Pancreas (tissue), 10 donors: Measurements from ENCODE around the gene HDAC4. TPM values are rescaled to one million over a fixed set of nuclear protein-coding genes. Genes with fewer than 3 reads are reported as not detected.
A peak's percentile ranks its signal among the peaks of the same experiment; 100 is the strongest.

Source experiments
- ATAC-seq, 4 donors: fragments of 200-7000 bp; cut with Tn5 transposase; one replicate each; pipeline versions ENCODE4 v1.8.0 to v1.9.1; 2020; ENCODE audit warnings: mild to moderate bottlenecking in 4 of 4, moderate library complexity in 4 of 4
- DNase-seq, 6 donors: peaks; one replicate each; pipeline ENCODE4 v3.0.0-alpha.2; 2020
- FAIRE-seq: peaks from 2 replicates; lab custom pipeline; 2012; peaks lifted over from hg19 to GRCh38; lab: Jason Lieb, UNC
- H3K27ac ChIP-seq, 4 donors: fragments of 200-600 bp; sonication (generic); 1 replicate in 3 of 4; 2 replicates in 1 of 4; pipeline versions ENCODE4 v1.5.0 to v1.8.0; 2020
- H3K27me3 ChIP-seq, 4 donors: fragments of 200-600 bp; one replicate each; pipeline ENCODE4 v1.8.0; 2021
- H3K36me3 ChIP-seq, 3 donors: fragments of 200-600 bp; sonication (generic) in 1 of 3; one replicate each; pipeline versions ENCODE4 v1.5.0 to v1.8.0; 2020 to 2021
- H3K4me1 ChIP-seq, 3 donors: fragments of 200-600 bp; one replicate each; pipeline ENCODE4 v1.8.0; 2021
- H3K4me3 ChIP-seq, 4 donors: fragments of 200-600 bp; sonication (generic) in 2 of 4; one replicate each; pipeline versions ENCODE4 v1.5.0 to v1.8.0; 2020 to 2021
- H3K9me3 ChIP-seq, 4 donors: fragments of 200-600 bp; one replicate each; pipeline ENCODE4 v1.8.0; 2021
- CTCF ChIP-seq, 4 donors: fragments of 200-600 bp; sonication (generic) in 3 of 4; IDR thresholded peaks; one replicate each; pipeline versions ENCODE4 v1.5.0 to v1.8.0; 2021; ENCODE audit warnings: antibody characterized with exemption in 4 of 4
- WGBS, 2 donors: extraction: QIAGEN DNeasy Blood & Tissue Kit; methylation state at CpG; one replicate each; pipeline ENCODE4 v1.1.7; 2013; 5-methylcytosine and 5-hydroxymethylcytosine counted together
- intact Hi-C, 3 donors: fragments of 100-400 bp; cut with DNase I; formaldehyde crosslinking; loops; one replicate each; pipeline versions ENCODE4 v1.11.1 to v1.14.2; 2022
- polyA plus RNA-seq, 2 donors: library from polyadenylated mRNA; stranded (reverse); fragments of 200-250 nt; gene quantifications; one replicate each; pipeline ENCODE4 v1.2.3, GENCODE V29; 2013
- total RNA-seq, 6 donors: library from RNA; stranded (reverse); fragmentation: NEBNext Ultra II Directional in 4 of 6; extraction: Animal tissue kit (Norgen Biotek cat#: 25700) in 4 of 6; gene quantifications; one replicate each; pipeline versions ENCODE4 v1.2.1 to v1.2.4, GENCODE V29; 2021 to 2023
- donor health status: healthy with polysubstance abuse.
- donor health status: DM: no; HTN: no; CAD: no; lungs with moderate emphysema.
- donor health status: DM: no; HTN: no; CAD: no.
- donor health status: control.
- donor health status: control.
- donor health status: Bipolar disorder and iron deficiency.
- donor health status: DM: yes; HTN: yes; CAD: no.
- donor health status: DM: no; HTN: no; CAD: no.
- donor health status: DM: no; HTN: no; CAD: no.
- donor health status: DM: yes; HTN: yes; CAD: no.

HDAC4 gene
- total and polyA plus RNA-seq, 8 donors = 8.2 to 31.8 (median 16.6) TPM

- Histone ChIP-seq H3K9me3 (no peaks in the 10 kb centered on the region), H3K4me1 (no peaks in the 10 kb centered on the region), H3K36me3 (peaks cover 0 to 6% (median 0%) of the 10 kb centered on the region in 3 donors), H3K27ac (no peak overlapping the region), H3K27me3 (no peaks in the 10 kb centered on the region), H3K4me3 (no peak overlapping the region)
- no peak for TF ChIP-seq CTCF (IDR thresholded peaks at IDR 0.05)
- peak in 2 of 6 donors; percentile 24 to 35 for DNase-seq
- no peak for FAIRE-seq
- intact Hi-C loops = loop anchor here in 1 of 3 donors (5.0 kb wide), 1 partner anchor 250 kb away; no protein-coding TSS in a partner anchor
- WGBS, 2 donors = 93% methylated on average over 9 of the region's 9 CpGs
- no peak for ATAC-seq
These were observed 253.4 kb downstream of the HDAC4 start for GRCh38 chr2:239147376-239147775.

GRCh38 chr2:239146741-239147181 is 254.1 kb downstream of the HDAC4 start:
- H3K27ac ChIP-seq = no peak overlapping the region
- intact Hi-C loops = loop anchor here in 1 of 3 donors (5.0 kb wide), 1 partner anchor 251 kb away; no protein-coding TSS in a partner anchor
- no peak for TF ChIP-seq CTCF (IDR thresholded peaks at IDR 0.05)
- no peak overlapping the region for H3K4me3 ChIP-seq
- DNase-seq = peak in 2 of 6 donors; percentile 38 to 52
- H3K36me3 ChIP-seq = peaks cover 0 to 6% (median 0%) of the 10 kb centered on the region in 3 donors
- no peaks in the 10 kb centered on the region for H3K9me3 ChIP-seq
- no peak for FAIRE-seq
- H3K4me1 ChIP-seq = no peaks in the 10 kb centered on the region
- no peak for ATAC-seq
- H3K27me3 ChIP-seq = no peaks in the 10 kb centered on the region
- WGBS, 2 donors = 90 to 92% methylated on average over 11 to 12 of the region's 12 CpGs

GRCh38 chr2:239146011-239146641 is 254.7 kb downstream of the HDAC4 start:
- FAIRE-seq = no peak
- Histone ChIP-seq H3K4me1 (no peaks in the 10 kb centered on the region), H3K36me3 (peaks cover 0 to 6% (median 0%) of the 10 kb centered on the region in 3 donors), H3K4me3 (no peak overlapping the region), H3K27ac (no peak overlapping the region), H3K9me3 (no peaks in the 10 kb centered on the region), H3K27me3 (no peaks in the 10 kb centered on the region)
- WGBS, 2 donors = 89 to 93% methylated on average over 19 of the region's 19 CpGs
- no peak for ATAC-seq
- intact Hi-C loops = loop anchor here in 1 of 3 donors (5.0 kb wide), 1 partner anchor 251 kb away; no protein-coding TSS in a partner anchor
- peak in 1 of 6 donors; percentile 48 for DNase-seq
- TF ChIP-seq CTCF (IDR thresholded peaks at IDR 0.05) = no peak

GRCh38 chr2:239145601-239146000 is 255.2 kb downstream of the HDAC4 start:
- Histone ChIP-seq H3K4me1 (no peaks in the 10 kb centered on the region), H3K9me3 (no peaks in the 10 kb centered on the region), H3K27ac (no peak overlapping the region), H3K27me3 (no peaks in the 10 kb centered on the region), H3K36me3 (peaks cover 0 to 6% (median 0%) of the 10 kb centered on the region in 3 donors), H3K4me3 (no peak overlapping the region)
- no peak for TF ChIP-seq CTCF (IDR thresholded peaks at IDR 0.05)
- WGBS, 2 donors = 87 to 92% methylated on average over 9 of the region's 9 CpGs
- ATAC-seq (no peak), DNase-seq (no peak), FAIRE-seq (no peak)
- intact Hi-C loops = loop anchor here in 1 of 3 donors (5.0 kb wide), 1 partner anchor 252 kb away; no protein-coding TSS in a partner anchor

GRCh38 chr2:239145106-239145505 is 255.7 kb downstream of the HDAC4 start:
- H3K27me3 ChIP-seq = no peaks in the 10 kb centered on the region
- intact Hi-C loops = loop anchor here in 1 of 3 donors (5.0 kb wide), 1 partner anchor 252 kb away; no protein-coding TSS in a partner anchor
- ATAC-seq (peak in 1 of 4 donors; percentile 6), FAIRE-seq (no peak), DNase-seq (peak in 1 of 6 donors; percentile 35)
- peaks cover 0 to 6% (median 0%) of the 10 kb centered on the region in 3 donors for H3K36me3 ChIP-seq
- TF ChIP-seq CTCF (IDR thresholded peaks at IDR 0.05) = no peak
- WGBS, 2 donors = 94 to 96% methylated on average over 15 of the region's 15 CpGs
- no peak overlapping the region for H3K4me3 ChIP-seq
- no peaks in the 10 kb centered on the region for H3K4me1 ChIP-seq
- H3K27ac ChIP-seq = no peak overlapping the region
- H3K9me3 ChIP-seq = no peaks in the 10 kb centered on the region
